ENCODE measurements around the gene BUD13. TPM values are rescaled to one million over a fixed set of nuclear protein-coding genes. Genes with fewer than 3 reads are reported as not detected.
A peak's percentile ranks its signal among the peaks of the same experiment; 100 is the strongest.

The BUD13 gene
- total and polyA plus RNA-seq, 2 of the 13 experiments (the other 11 are each of a cell fraction or from before 2014, with no cell fraction given) = 13.3 to 25.9 TPM

- TF ChIP-seq ZNF652 (CRISPR knock-in tag; IDR thresholded peaks at IDR 0.05; ENCODE audit: borderline replicate concordance, low read depth) (no peak), MTA1 (CRISPR knock-in tag; IDR thresholded peaks at IDR 0.05; ENCODE audit: borderline replicate concordance) (peak; percentile 94; the same call in 1 of the 2 replicates), CERS6 (CRISPR knock-in tag; IDR thresholded peaks at IDR 0.05) (no peak), SMARCC2 (IDR thresholded peaks at IDR 0.05) (no peak), ZNF496 (CRISPR knock-in tag; IDR thresholded peaks at IDR 0.05; ENCODE audit: insufficient replicate concordance) (no peak), GTF2F1 (IDR thresholded peaks at IDR 0.05; ENCODE audit: low read length) (0 out of 2 replicates have a peak, but pooled peaks have one; percentile 30), ZFP36L1 (CRISPR knock-in tag; IDR thresholded peaks at IDR 0.05) (no peak), ZNF781 (CRISPR knock-in tag; IDR thresholded peaks at IDR 0.05; ENCODE audit: borderline replicate concordance, not compliant biosample characterization) (no peak), RBFOX2 (IDR thresholded peaks at IDR 0.05; ENCODE audit: low read depth, low read length) (peak; percentile 97), ZNF615 (CRISPR knock-in tag; IDR thresholded peaks at IDR 0.05; ENCODE audit: borderline replicate concordance) (no peak), GABPB1 (CRISPR knock-in tag; IDR thresholded peaks at IDR 0.05) (peak; percentile 96), ZNF10 (CRISPR knock-in tag; IDR thresholded peaks at IDR 0.05; ENCODE audit: borderline replicate concordance, low read depth) (no peak), ZNF224 (CRISPR knock-in tag; IDR thresholded peaks at IDR 0.05) (peak; percentile 88), TCF7 (IDR thresholded peaks at IDR 0.05; ENCODE audit: low read depth) (no peak), ARID2 (CRISPR knock-in tag; IDR thresholded peaks at IDR 0.05; ENCODE audit: borderline replicate concordance) (peak; percentile 60; the same call in 1 of the 2 replicates), ESRRA (CRISPR knock-in tag; IDR thresholded peaks at IDR 0.05; ENCODE audit: low read depth) (peak; percentile 79; the same call in 1 of the 2 replicates)
- TF ChIP-seq, protein P1, sequence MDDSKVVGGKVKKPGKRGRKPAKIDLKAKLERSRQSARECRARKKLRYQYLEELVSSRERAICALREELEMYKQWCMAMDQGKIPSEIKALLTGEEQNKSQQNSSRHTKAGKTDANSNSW (CRISPR knock-in tag; IDR thresholded peaks at IDR 0.05; ENCODE audit: borderline replicate concordance) = no peak
- TF ChIP-seq, protein P2, sequence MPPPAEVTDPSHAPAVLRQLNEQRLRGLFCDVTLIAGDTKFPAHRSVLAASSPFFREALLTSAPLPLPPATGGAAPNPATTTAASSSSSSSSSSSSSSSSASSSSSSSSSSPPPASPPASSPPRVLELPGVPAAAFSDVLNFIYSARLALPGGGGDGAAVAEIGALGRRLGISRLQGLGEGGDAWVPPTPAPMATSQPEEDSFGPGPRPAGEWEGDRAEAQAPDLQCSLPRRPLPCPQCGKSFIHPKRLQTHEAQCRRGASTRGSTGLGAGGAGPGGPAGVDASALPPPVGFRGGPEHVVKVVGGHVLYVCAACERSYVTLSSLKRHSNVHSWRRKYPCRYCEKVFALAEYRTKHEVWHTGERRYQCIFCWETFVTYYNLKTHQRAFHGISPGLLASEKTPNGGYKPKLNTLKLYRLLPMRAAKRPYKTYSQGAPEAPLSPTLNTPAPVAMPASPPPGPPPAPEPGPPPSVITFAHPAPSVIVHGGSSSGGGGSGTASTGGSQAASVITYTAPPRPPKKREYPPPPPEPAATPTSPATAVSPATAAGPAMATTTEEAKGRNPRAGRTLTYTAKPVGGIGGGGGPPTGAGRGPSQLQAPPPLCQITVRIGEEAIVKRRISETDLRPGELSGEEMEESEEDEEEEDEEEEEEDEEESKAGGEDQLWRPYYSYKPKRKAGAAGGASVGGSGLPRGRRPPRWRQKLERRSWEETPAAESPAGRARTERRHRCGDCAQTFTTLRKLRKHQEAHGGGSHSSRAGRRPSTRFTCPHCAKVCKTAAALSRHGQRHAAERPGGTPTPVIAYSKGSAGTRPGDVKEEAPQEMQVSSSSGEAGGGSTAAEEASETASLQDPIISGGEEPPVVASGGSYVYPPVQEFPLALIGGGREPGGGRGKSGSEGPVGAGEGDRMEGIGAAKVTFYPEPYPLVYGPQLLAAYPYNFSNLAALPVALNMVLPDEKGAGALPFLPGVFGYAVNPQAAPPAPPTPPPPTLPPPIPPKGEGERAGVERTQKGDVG (CRISPR knock-in tag; IDR thresholded peaks at IDR 0.05; ENCODE audit: borderline replicate concordance) = peak; percentile 91
- TF ChIP-seq, protein P3, sequence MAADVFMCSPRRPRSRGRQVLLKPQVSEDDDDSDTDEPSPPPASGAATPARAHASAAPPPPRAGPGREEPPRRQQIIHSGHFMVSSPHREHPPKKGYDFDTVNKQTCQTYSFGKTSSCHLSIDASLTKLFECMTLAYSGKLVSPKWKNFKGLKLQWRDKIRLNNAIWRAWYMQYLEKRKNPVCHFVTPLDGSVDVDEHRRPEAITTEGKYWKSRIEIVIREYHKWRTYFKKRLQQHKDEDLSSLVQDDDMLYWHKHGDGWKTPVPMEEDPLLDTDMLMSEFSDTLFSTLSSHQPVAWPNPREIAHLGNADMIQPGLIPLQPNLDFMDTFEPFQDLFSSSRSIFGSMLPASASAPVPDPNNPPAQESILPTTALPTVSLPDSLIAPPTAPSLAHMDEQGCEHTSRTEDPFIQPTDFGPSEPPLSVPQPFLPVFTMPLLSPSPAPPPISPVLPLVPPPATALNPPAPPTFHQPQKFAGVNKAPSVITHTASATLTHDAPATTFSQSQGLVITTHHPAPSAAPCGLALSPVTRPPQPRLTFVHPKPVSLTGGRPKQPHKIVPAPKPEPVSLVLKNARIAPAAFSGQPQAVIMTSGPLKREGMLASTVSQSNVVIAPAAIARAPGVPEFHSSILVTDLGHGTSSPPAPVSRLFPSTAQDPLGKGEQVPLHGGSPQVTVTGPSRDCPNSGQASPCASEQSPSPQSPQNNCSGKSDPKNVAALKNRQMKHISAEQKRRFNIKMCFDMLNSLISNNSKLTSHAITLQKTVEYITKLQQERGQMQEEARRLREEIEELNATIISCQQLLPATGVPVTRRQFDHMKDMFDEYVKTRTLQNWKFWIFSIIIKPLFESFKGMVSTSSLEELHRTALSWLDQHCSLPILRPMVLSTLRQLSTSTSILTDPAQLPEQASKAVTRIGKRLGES (CRISPR knock-in tag; IDR thresholded peaks at IDR 0.05; ENCODE audit: borderline replicate concordance) = peak; percentile 40; the same call in 1 of the 2 replicates
- TF ChIP-seq, protein P4, sequence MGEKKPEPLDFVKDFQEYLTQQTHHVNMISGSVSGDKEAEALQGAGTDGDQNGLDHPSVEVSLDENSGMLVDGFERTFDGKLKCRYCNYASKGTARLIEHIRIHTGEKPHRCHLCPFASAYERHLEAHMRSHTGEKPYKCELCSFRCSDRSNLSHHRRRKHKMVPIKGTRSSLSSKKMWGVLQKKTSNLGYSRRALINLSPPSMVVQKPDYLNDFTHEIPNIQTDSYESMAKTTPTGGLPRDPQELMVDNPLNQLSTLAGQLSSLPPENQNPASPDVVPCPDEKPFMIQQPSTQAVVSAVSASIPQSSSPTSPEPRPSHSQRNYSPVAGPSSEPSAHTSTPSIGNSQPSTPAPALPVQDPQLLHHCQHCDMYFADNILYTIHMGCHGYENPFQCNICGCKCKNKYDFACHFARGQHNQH (CRISPR knock-in tag; IDR thresholded peaks at IDR 0.05) = peak; percentile 83
These were observed at the start of gene BUD13 (continued) for GRCh38 chr11:116772443-116773202.

Measured in HepG2 (cell line).